ENCODE measurements around the gene SLC25A3.
"Not testable (repeated sequence)": the region's sequence is repeated elsewhere in the genome, so short reads cannot be mapped to it uniquely, and the experiment has no call there.

The SLC25A3 gene

DNA sequence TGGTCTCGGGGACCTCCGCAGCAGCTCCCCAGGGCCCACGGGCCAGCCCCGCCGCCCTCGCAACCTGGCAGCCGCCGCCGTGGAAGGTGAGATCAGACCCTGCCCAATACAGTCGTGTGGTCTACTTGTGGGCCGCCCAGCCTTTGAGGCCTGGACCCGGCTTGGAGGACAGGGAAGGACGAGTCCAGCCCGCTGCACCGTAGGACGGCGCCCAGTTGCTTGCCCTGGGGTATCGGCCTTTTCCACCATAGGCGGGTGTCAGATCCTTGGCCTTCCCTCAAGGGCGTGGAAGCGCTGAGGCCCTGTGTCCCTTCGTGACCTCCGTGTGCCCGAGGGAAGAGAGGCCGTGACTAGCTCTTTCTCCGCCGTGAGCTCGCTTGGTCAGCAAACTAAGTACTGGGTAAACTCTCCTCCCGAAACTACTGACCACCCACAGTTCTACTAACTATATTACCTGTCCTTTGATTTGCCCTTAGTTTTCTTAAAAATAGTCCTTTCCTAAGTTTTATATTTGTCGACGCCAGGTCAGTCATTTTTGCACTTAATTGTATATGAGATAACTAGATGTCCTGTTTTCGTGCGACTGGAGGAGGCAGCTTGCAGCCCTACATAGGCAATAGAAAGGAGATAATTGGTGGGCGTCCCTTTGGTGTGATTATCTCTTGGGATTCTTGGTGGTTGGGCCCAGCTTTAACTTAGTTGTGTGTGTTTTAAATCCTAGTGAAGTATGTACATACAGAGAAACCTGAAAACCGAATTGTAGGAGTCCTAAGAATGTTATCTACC is 757 bp downstream of the SLC25A3 start:
- peak overlapping the region; percentile 2 for H3K27ac ChIP-seq (ENCODE audit: low read depth, low read length)
- H3K18ac ChIP-seq (ENCODE audit: low read length) = peak overlapping the region; percentile 19
- no peak overlapping the region for H4K8ac ChIP-seq (ENCODE audit: low read depth, low read length)
- peak overlapping the region; percentile 89 for H3K56ac ChIP-seq (ENCODE audit: low read length)
- no peaks in the 10 kb centered on the region for H3K27me3 ChIP-seq (ENCODE audit: insufficient read depth, low read length, poor library complexity)
- H3K4me1 ChIP-seq (ENCODE audit: control insufficient read depth, low read depth, low read length) = peaks cover 4% of the 10 kb centered on the region
- H3K36me3 ChIP-seq (ENCODE audit: control insufficient read depth, insufficient read depth, low read length) = peaks cover 4% of the 10 kb centered on the region
- peaks cover 4% of the 10 kb centered on the region for H3K79me1 ChIP-seq (ENCODE audit: low read length)
- peak overlapping the region; percentile 92 for H3K4me3 ChIP-seq (ENCODE audit: low read length)
- WGBS (ENCODE audit: extremely low coverage, insufficient coverage, low lambda C conversion rate) = no CpG with 5 or more reads among the region's 35 CpGs
- peaks cover 42% of the 10 kb centered on the region for H3K79me2 ChIP-seq (ENCODE audit: control insufficient read depth, insufficient read depth, low read length)
- no peak overlapping the region for H4K5ac ChIP-seq (ENCODE audit: low read length)
- peak overlapping the region; percentile 83 for H3K23ac ChIP-seq (ENCODE audit: low read length)
- H2BK120ac ChIP-seq (ENCODE audit: low read depth, low read length) = no peak overlapping the region
- peak overlapping the region; percentile 66 for H2BK5ac ChIP-seq (ENCODE audit: low read length)
- peak overlapping the region; percentile 97 for H3K9ac ChIP-seq (ENCODE audit: low read length)
- H3K4ac ChIP-seq (ENCODE audit: low read depth, low read length) = peak overlapping the region; percentile 87
- no peak overlapping the region for H2BK15ac ChIP-seq (replicated peaks; ENCODE audit: low read depth)
- peak; percentile 43 for DNase-seq
- H3K4me2 ChIP-seq (ENCODE audit: low read length) = peak overlapping the region; percentile 61
- H2AK5ac ChIP-seq (ENCODE audit: low read length) = peak overlapping the region; percentile 40

- Histone ChIP-seq H2BK120ac (ENCODE audit: low read depth, low read length) (no peak overlapping the region), H4K8ac (ENCODE audit: low read depth, low read length) (no peak overlapping the region), H3K9ac (ENCODE audit: low read length) (peak overlapping the region; percentile 71), H3K4ac (ENCODE audit: low read depth, low read length) (no peak overlapping the region), H3K18ac (ENCODE audit: low read length) (no peak overlapping the region), H3K79me2 (ENCODE audit: control insufficient read depth, insufficient read depth, low read length) (peaks cover 42% of the 10 kb centered on the region), H3K27ac (ENCODE audit: low read depth, low read length) (no peak overlapping the region), H3K4me2 (ENCODE audit: low read length) (peak overlapping the region; percentile 67), H3K4me1 (ENCODE audit: control insufficient read depth, low read depth, low read length) (peaks cover 4% of the 10 kb centered on the region), H3K79me1 (ENCODE audit: low read length) (peaks cover 7% of the 10 kb centered on the region), H2BK15ac (replicated peaks; ENCODE audit: low read depth) (no peak overlapping the region), H2BK5ac (ENCODE audit: low read length) (no peak overlapping the region), H2AK5ac (ENCODE audit: low read length) (no peak overlapping the region), H4K5ac (ENCODE audit: low read length) (no peak overlapping the region), H3K36me3 (ENCODE audit: control insufficient read depth, insufficient read depth, low read length) (peaks cover 8% of the 10 kb centered on the region), H3K23ac (ENCODE audit: low read length) (peak overlapping the region; percentile 1), H3K4me3 (ENCODE audit: low read length) (peak overlapping the region; percentile 56), H3K27me3 (ENCODE audit: insufficient read depth, low read length, poor library complexity) (no peaks in the 10 kb centered on the region), H3K56ac (ENCODE audit: low read length) (peak overlapping the region; percentile 52)
- WGBS (ENCODE audit: extremely low coverage, insufficient coverage, low lambda C conversion rate) = no CpG with 5 or more reads among the region's 3 CpGs
- DNase-seq = peak; percentile 42
These were observed 1.9 kb downstream of the SLC25A3 start for GRCh38 chr12:98595243-98595988.

DNA sequence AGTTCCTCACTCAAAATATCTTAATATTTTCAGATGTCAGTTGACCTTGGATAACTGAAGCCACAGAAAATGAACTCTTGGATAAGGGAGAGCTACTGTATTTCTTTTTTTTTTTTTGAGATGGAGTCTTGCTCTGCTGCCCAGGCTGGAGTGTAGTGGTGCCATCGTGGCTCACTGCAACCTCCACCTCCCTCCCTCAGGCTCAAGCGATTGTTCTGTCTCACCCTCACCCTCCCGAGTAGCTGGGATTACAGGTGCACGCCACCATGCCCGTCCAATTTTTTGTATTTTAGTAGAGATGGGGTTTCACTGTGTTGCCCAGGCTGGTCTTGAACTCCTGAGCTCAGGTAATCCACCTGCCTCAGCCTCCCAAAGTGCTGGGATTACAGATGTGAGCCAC is 3.8 kb downstream of the SLC25A3 start:
- not testable (repeated sequence) for DNase-seq; H3K9ac ChIP-seq (ENCODE audit: low read length); H3K18ac ChIP-seq (ENCODE audit: low read length); H3K4ac ChIP-seq (ENCODE audit: low read depth, low read length); H4K5ac ChIP-seq (ENCODE audit: low read length); H3K27me3 ChIP-seq (ENCODE audit: insufficient read depth, low read length, poor library complexity); H2BK5ac ChIP-seq (ENCODE audit: low read length); H2AK5ac ChIP-seq (ENCODE audit: low read length); H2BK15ac ChIP-seq (replicated peaks; ENCODE audit: low read depth); H3K79me1 ChIP-seq (ENCODE audit: low read length); H3K56ac ChIP-seq (ENCODE audit: low read length); H3K4me1 ChIP-seq (ENCODE audit: control insufficient read depth, low read depth, low read length); H2BK120ac ChIP-seq (ENCODE audit: low read depth, low read length); H3K4me3 ChIP-seq (ENCODE audit: low read length); H3K23ac ChIP-seq (ENCODE audit: low read length); H3K4me2 ChIP-seq (ENCODE audit: low read length); H3K27ac ChIP-seq (ENCODE audit: low read depth, low read length); H4K8ac ChIP-seq (ENCODE audit: low read depth, low read length)
- Histone ChIP-seq H3K79me2 (ENCODE audit: control insufficient read depth, insufficient read depth, low read length) (peaks cover 42% of the 10 kb centered on the region), H3K36me3 (ENCODE audit: control insufficient read depth, insufficient read depth, low read length) (peaks cover 12% of the 10 kb centered on the region)
- no CpG with 5 or more reads among the region's 5 CpGs for WGBS (ENCODE audit: extremely low coverage, insufficient coverage, low lambda C conversion rate)

DNA sequence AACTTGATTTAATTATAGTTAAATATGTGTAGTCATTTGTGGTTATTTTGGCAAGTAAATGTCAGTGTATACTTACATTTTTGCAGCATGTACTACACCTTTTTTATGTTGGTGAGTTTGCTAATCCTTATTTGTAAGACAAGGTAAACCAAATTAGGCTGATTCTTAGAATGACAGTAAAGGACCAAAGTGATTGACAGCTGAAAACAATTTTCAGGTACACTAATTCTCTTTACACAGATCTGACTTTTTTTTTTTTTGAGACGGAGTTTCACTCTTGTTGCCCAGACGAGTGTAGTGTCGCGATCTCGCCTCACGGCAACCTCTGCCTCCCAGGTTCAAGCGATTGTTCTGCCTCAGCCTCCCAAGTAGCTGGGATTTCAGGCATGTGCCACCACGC is 8.4 kb downstream of the SLC25A3 start:
- no peak overlapping the region for H3K18ac ChIP-seq (ENCODE audit: low read length)
- H3K27me3 ChIP-seq (ENCODE audit: insufficient read depth, low read length, poor library complexity) = no peaks in the 10 kb centered on the region
- H3K27ac ChIP-seq (ENCODE audit: low read depth, low read length) = no peak overlapping the region
- H3K23ac ChIP-seq (ENCODE audit: low read length) = no peak overlapping the region
- H2BK120ac ChIP-seq (ENCODE audit: low read depth, low read length) = no peak overlapping the region
- H3K4me3 ChIP-seq (ENCODE audit: low read length) = no peak overlapping the region
- H3K9ac ChIP-seq (ENCODE audit: low read length) = no peak overlapping the region
- WGBS (ENCODE audit: extremely low coverage, insufficient coverage, low lambda C conversion rate) = no CpG with 5 or more reads among the region's 8 CpGs
- H3K4ac ChIP-seq (ENCODE audit: low read depth, low read length) = no peak overlapping the region
- DNase-seq = no peak
- no peak overlapping the region for H3K4me2 ChIP-seq (ENCODE audit: low read length)
- peaks cover 14% of the 10 kb centered on the region for H3K36me3 ChIP-seq (ENCODE audit: control insufficient read depth, insufficient read depth, low read length)
- peaks cover 5% of the 10 kb centered on the region for H3K79me1 ChIP-seq (ENCODE audit: low read length)
- H3K79me2 ChIP-seq (ENCODE audit: control insufficient read depth, insufficient read depth, low read length) = peaks cover 11% of the 10 kb centered on the region
- no peak overlapping the region for H2AK5ac ChIP-seq (ENCODE audit: low read length)
- no peaks in the 10 kb centered on the region for H3K4me1 ChIP-seq (ENCODE audit: control insufficient read depth, low read depth, low read length)
- no peak overlapping the region for H3K56ac ChIP-seq (ENCODE audit: low read length)
- no peak overlapping the region for H2BK5ac ChIP-seq (ENCODE audit: low read length)
- H4K8ac ChIP-seq (ENCODE audit: low read depth, low read length) = no peak overlapping the region
- no peak overlapping the region for H2BK15ac ChIP-seq (replicated peaks; ENCODE audit: low read depth)
- no peak overlapping the region for H4K5ac ChIP-seq (ENCODE audit: low read length)

GRCh38 chr12:98606359-98606988 is 13.0 kb downstream of the SLC25A3 start:
- H3K4me1 ChIP-seq (ENCODE audit: control insufficient read depth, low read depth, low read length) = no peaks in the 10 kb centered on the region
- no peak overlapping the region for H3K56ac ChIP-seq (ENCODE audit: low read length)
- no peak overlapping the region for H3K23ac ChIP-seq (ENCODE audit: low read length)
- H3K79me1 ChIP-seq (ENCODE audit: low read length) = no peaks in the 10 kb centered on the region
- H3K4me2 ChIP-seq (ENCODE audit: low read length) = no peak overlapping the region
- no peaks in the 10 kb centered on the region for H3K79me2 ChIP-seq (ENCODE audit: control insufficient read depth, insufficient read depth, low read length)
- no peak overlapping the region for H2BK15ac ChIP-seq (replicated peaks; ENCODE audit: low read depth)
- H3K18ac ChIP-seq (ENCODE audit: low read length) = no peak overlapping the region
- no peaks in the 10 kb centered on the region for H3K27me3 ChIP-seq (ENCODE audit: insufficient read depth, low read length, poor library complexity)
- H4K8ac ChIP-seq (ENCODE audit: low read depth, low read length) = no peak overlapping the region
- H2AK5ac ChIP-seq (ENCODE audit: low read length) = no peak overlapping the region
- H3K4me3 ChIP-seq (ENCODE audit: low read length) = no peak overlapping the region
- H2BK5ac ChIP-seq (ENCODE audit: low read length) = no peak overlapping the region
- no peak overlapping the region for H2BK120ac ChIP-seq (ENCODE audit: low read depth, low read length)
- H3K4ac ChIP-seq (ENCODE audit: low read depth, low read length) = no peak overlapping the region
- WGBS (ENCODE audit: extremely low coverage, insufficient coverage, low lambda C conversion rate) = no CpG with 5 or more reads among the region's 2 CpGs
- DNase-seq = no peak
- H3K36me3 ChIP-seq (ENCODE audit: control insufficient read depth, insufficient read depth, low read length) = peaks cover 5% of the 10 kb centered on the region
- H4K5ac ChIP-seq (ENCODE audit: low read length) = no peak overlapping the region
- H3K9ac ChIP-seq (ENCODE audit: low read length) = no peak overlapping the region
- H3K27ac ChIP-seq (ENCODE audit: low read depth, low read length) = no peak overlapping the region

Data from mesendoderm (in vitro differentiated cells).